Fibroblast of villous mesenchyme (primary cell): ENCODE measurements around the gene GTF2IRD1. TPM values are rescaled to one million over a fixed set of nuclear protein-coding genes. Genes with fewer than 3 reads are reported as not detected.

ENCODE experiments used
- DNase-seq: peaks from one replicate; pipeline ENCODE4 v3.0.0-alpha.2; 2010; ENCODE audit warnings: low read depth
- H3K4me3 ChIP-seq: 2 replicates; pipeline ENCODE4 v1.5.1; 2011; ENCODE audit warnings: low read depth, mild to moderate bottlenecking, low read length
- total RNA-seq: library from RNA; depleted of rRNA; stranded (reverse); fragments of >200 nt; gene quantifications from 2 replicates; pipeline ENCODE4 v1.2.3, GENCODE V29; 2012
- TF ChIP-seq, protein P1 (sequence below): IDR thresholded peaks from 2 replicates; pipeline ENCODE4 v1.5.1; 2012; ENCODE audit warnings: low read depth, mild to moderate bottlenecking, low read length; ENCODE audit not compliant: insufficient read depth

The GTF2IRD1 gene
- total RNA-seq, 1 donor: 13.4 TPM

DNA sequence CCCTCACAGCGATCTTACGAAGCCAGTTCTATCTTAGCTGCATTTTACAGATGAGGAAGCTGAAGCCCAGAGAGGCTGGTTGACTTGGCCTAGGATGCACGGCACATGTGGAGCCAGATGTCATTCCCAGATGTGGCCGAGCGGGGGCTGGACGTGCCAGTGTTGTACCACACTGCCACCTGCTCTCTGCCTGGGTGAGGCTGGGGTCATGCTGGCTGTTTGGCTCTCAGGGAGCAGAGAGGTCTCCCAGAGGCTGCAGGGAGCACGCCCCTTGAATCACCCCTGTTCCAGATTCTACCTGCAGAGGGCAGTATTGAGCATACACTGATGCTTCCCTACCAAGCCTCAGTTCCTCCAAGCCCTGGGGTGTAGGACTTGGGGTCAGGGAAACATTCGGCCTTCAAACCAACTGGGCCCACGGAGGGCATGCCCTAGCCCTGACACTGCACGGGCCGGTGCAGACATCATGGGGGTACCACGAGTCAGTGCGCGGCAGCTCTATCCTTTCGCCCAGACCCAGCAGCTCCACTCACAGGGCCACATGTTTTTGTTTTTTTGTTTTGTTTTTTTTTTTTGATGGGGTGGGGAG is 3.8 kb upstream of the GTF2IRD1 start:
- no peak overlapping the region for H3K4me3 ChIP-seq
- TF ChIP-seq, protein P1, sequence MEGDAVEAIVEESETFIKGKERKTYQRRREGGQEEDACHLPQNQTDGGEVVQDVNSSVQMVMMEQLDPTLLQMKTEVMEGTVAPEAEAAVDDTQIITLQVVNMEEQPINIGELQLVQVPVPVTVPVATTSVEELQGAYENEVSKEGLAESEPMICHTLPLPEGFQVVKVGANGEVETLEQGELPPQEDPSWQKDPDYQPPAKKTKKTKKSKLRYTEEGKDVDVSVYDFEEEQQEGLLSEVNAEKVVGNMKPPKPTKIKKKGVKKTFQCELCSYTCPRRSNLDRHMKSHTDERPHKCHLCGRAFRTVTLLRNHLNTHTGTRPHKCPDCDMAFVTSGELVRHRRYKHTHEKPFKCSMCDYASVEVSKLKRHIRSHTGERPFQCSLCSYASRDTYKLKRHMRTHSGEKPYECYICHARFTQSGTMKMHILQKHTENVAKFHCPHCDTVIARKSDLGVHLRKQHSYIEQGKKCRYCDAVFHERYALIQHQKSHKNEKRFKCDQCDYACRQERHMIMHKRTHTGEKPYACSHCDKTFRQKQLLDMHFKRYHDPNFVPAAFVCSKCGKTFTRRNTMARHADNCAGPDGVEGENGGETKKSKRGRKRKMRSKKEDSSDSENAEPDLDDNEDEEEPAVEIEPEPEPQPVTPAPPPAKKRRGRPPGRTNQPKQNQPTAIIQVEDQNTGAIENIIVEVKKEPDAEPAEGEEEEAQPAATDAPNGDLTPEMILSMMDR: peak; percentile 82
- DNase-seq: peak; percentile 54

DNA sequence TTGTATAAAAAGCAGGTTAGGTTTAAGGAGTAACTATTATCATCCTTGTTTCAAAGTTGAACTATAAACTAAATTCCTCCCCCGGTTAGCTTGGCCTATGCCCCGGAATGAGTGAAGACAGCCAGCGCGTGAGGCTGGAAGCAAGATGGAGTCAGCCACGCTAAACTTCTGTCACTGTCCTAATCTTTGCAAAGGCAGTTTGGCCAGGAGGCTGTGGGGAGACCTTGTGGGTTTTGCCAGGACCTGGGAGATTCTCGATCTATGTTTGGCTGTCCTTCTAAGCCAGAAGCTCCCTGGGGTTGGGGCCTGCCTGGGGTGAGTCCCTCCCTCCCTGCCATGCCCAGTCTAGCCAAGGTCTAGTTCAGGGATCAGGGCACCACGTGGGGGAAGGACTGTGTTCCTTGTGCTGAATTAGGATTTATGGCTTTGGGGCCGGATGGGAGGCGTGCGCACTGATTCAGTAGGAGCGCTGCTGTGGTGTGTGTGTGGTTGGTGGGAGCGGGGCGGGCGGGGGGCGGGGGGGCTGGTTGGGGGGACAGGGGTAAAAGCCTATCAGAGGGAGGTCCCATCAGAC is 871 bp upstream of the GTF2IRD1 start:
- TF ChIP-seq, protein P1: no peak
- H3K4me3 ChIP-seq: peak overlapping the region; percentile 72
- DNase-seq: peak; percentile 89

DNA sequence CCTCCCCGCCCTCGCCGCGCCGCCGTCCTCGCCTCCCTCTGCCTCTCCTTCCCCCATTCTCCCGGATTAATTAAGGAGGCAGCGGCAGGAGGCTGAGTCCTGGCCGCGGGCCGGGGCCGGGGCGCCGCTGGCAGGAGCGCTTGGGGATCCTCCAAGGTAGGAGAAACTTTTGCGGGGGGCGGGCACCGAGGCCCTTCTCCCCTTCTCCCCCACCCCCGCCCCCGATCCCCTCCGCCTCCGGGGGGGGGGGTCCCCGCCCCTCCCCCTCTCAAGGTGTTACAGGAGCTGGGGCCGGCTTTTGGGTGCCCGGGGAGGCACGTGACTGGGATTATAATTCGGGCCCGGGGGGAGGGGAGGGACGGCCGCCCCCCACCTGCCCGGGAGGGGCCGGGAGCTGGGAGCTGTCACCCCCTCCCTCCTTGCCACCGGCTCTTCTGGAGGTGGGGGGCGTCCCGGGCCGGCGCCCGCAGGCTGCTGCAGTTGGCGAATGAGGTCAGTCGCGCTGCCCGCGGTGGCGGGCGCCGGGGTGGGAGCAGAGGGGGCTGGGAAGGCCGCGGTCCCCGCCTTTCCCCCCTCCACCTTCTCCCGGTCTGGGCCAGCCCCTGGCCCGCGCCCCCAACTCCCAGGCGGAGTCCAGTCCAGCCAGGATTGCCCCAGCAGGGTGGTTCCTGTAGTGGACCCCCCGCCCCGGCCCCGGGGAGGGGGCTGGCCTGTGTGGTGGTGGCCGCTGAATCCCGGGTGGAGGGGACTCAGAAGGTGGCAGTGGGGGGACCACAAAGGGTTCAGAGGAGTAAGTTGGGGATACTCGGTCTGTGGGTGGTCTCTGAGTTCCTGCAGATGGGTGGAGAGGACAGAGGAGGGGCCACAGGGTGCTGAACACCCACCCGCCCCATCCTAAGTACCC is 567 bp downstream of the GTF2IRD1 start:
- H3K4me3 ChIP-seq: peak overlapping the region; percentile 72
- DNase-seq: no peak
- TF ChIP-seq, protein P1: no peak

DNA sequence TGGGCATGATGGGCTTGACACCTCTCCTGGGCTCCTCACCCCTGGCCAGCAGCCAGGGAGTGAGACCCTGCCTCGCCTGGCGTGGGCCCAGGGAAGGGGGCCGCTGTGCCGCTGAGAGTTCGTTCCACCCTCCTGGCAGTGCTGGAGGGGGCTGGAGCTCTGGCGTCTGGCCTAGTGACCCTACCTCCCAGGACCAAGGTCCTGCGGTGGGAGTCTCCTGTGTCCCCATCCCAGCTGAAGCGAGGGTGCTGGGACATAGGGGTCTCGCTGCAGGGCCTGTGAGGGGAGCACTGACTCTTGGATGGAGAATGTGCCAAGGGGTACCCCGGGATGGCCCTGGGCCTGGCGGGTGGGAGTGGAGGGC is 1.2 kb downstream of the GTF2IRD1 start:
- TF ChIP-seq, protein P1: no peak
- DNase-seq: no peak
- peak overlapping the region; percentile 72 for H3K4me3 ChIP-seq

DNA sequence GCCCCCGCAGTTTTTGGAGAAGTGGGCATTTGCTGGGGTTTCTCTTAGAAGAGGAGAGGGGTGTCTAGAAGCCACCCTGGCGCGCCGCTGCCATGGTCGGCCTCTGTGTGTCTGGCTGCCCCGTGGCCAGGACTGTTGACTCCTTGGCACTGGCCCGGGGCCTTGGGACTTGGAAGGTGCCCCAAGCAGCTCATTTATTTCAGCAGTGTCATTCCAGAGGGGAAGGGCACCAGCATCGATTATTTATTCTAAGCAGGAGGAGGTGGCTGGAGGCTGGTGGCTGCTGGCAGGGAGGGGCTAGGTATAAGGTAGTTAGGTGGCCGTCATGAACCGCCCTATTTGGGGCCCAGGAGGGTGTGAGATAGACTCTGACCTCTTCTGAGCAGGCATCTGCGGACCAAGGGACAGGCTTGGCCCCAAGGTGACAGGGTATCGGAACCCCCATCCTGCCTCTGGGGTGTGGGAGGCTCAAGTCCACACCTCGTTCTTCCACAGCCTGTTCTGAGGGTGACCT is 1.6 kb downstream of the GTF2IRD1 start:
- DNase-seq: no peak
- TF ChIP-seq, protein P1: no peak
- peak overlapping the region; percentile 72 for H3K4me3 ChIP-seq

DNA sequence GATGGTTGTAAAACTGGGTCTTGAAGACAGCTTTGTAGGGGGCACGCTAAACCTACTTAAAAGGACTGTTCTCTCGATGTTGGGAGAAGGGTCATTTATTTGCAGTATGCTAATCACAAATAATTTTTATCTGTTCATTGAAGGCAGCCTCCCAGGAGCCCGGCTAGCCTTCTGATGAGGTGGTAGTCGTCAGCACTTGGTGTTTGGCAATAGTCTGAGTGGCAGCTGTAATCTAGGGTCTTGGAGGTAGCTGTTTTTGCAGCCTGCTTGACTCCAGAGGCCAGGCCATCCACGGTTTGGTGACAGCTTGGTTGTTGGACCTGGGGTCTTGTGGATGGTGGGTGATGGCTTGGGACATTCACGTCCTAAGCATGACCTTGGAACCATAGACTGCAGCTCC is 2.2 kb downstream of the GTF2IRD1 start:
- no peak overlapping the region for H3K4me3 ChIP-seq
- DNase-seq: peak; percentile 55
- TF ChIP-seq, protein P1: no peak
